Stimulated activated CD4-positive, alpha-beta T cell treated with anti-CD3 and anti-CD28 coated beads, Interleukin-4, amount 100 ng/mL, for 4 hours (primary cell): Measurements from ENCODE around the gene RANBP3L.
"Not testable (repeated sequence)": the region's sequence is repeated elsewhere in the genome, so short reads cannot be mapped to it uniquely, and the experiment has no call there.

Experiments
- DNase-seq, 2 experiments: peaks; one replicate each; pipeline ENCODE4 v3.0.0-alpha.2; 2020

The RANBP3L gene

DNA sequence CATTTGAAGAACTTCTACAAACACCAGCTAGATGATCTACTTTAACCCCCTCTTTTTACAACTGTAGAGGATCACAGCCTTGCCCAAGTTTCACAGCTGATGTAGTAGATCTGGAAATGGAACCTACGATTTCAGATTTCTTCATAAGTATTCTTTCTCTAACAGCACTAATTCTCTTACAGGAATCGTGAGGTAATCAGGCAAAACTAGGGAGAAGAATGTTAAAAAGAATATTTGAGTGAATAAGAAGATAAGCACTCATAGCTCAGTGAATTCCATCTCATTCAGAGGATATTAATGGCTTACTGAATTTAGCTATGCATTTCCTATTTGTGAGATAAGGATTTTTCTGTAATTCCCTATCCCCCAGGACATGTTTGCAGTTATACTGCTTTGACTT lies 102.1 kb downstream of the RANBP3L start:
- DNase-seq, result no peak

DNA sequence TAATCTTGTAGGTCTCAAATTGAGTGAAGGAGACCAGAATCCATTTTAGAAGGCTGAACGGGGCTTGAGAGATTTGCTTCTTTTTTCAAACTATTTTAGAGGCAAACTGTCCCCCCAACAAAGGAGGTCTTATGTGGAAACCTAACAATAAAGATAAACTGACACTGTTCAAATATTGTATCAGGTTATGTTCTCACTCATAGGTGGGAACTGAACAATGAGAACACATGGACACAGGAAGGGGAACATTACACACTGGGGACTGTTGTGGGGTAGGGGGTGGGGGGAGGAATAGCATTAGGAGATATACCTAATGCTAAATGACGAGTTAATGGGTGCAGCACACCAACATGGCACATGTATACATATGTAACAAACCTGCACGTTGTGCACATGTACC lies 102.9 kb downstream of the RANBP3L start:
- not testable (repeated sequence) for DNase-seq
